ENCODE results near the gene GREM2.

The GREM2 gene

GRCh38 chr1:240611619-240612480, at the start of gene GREM2:
Gene GREM2, minus strand, starts transcription at chr1:240612155. Its CDS starts 118,680 bp downstream, at chr1:240493475.
- TF ChIP-seq, protein P1, sequence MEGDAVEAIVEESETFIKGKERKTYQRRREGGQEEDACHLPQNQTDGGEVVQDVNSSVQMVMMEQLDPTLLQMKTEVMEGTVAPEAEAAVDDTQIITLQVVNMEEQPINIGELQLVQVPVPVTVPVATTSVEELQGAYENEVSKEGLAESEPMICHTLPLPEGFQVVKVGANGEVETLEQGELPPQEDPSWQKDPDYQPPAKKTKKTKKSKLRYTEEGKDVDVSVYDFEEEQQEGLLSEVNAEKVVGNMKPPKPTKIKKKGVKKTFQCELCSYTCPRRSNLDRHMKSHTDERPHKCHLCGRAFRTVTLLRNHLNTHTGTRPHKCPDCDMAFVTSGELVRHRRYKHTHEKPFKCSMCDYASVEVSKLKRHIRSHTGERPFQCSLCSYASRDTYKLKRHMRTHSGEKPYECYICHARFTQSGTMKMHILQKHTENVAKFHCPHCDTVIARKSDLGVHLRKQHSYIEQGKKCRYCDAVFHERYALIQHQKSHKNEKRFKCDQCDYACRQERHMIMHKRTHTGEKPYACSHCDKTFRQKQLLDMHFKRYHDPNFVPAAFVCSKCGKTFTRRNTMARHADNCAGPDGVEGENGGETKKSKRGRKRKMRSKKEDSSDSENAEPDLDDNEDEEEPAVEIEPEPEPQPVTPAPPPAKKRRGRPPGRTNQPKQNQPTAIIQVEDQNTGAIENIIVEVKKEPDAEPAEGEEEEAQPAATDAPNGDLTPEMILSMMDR (conservative IDR thresholded peaks at IDR 0.05) = no peak
- no peak for TF ChIP-seq ZFX (IDR thresholded peaks at IDR 0.05)
- no peak within 1 kb of the TSS for H3K27ac ChIP-seq

DNA sequence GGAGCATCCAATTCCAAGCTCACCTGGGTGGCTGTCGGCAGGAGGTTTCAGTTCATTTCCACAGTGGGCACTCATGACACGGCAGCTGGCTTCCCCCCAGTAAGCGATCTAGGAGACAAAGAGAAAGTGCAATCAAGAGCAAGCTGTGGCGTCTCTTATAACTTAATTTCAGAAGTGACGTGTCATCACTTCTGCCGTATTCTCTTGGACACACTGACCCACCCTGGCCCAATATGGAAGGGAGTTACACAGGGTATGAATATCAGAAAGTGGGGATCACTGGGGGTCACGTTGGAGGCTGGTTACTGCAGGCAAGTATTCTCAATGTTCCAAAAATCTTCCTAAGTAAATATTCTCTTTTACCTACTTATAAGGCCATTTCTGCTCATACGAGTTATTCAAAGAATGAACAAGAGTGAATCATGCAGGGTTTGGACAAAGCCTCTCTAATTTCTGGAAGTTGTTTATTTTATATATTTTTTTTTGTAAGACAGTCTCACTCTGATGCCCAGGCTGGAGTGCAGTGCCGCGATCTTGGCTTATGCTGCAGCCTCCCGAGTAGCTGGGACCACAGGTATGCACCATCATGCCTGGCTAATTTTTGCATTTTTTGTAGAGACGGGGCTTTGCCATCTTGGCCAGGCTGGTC, 46.5 kb upstream of the GREM2 start:
- TF ChIP-seq ZFX (IDR thresholded peaks at IDR 0.05) = no peak
- TF ChIP-seq, protein P1 (conservative IDR thresholded peaks at IDR 0.05) = no peak
- no peak overlapping the region for H3K27ac ChIP-seq

- no peak for TF ChIP-seq ZFX (IDR thresholded peaks at IDR 0.05)
- TF ChIP-seq, protein P1 (conservative IDR thresholded peaks at IDR 0.05) = no peak
- H3K27ac ChIP-seq = no peak overlapping the region
Measured at GRCh38 chr1:240656531-240656930, 44.6 kb upstream of the GREM2 start.

- TF ChIP-seq, protein P1 (conservative IDR thresholded peaks at IDR 0.05) = no peak
- no peak for TF ChIP-seq ZFX (IDR thresholded peaks at IDR 0.05)
- no peak overlapping the region; the same call in 1 of the 2 replicates for H3K27ac ChIP-seq
Measured at GRCh38 chr1:240652961-240653409, 41.0 kb upstream of the GREM2 start.

DNA sequence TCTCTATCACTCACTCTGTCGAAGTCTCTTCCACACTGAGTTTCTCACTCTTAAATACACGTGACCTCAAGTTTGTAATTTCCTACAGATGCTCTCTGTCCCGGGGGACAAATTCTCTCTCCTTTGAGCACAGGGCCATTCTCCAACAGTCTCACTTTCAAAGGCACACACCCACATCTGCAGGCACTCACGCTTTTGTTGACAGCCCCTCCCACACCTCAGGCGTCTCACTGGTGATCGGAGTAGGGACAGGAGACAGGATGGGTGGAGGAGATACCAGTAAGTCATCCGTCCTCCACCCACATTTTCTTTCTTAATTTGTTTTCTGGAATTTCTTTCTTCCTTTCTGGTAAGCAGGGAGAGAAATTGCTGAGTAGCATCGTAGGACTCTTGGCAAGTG, 40.6 kb upstream of the GREM2 start:
- H3K27ac ChIP-seq = no peak overlapping the region; the same call in 1 of the 2 replicates
- TF ChIP-seq, protein P1 (conservative IDR thresholded peaks at IDR 0.05) = no peak
- TF ChIP-seq ZFX (IDR thresholded peaks at IDR 0.05) = no peak

GRCh38 chr1:240650877-240651276, 38.9 kb upstream of the GREM2 start:
- H3K27ac ChIP-seq = no peak overlapping the region
- TF ChIP-seq, protein P1 (conservative IDR thresholded peaks at IDR 0.05) = no peak
- no peak for TF ChIP-seq ZFX (IDR thresholded peaks at IDR 0.05)

All from C4-2B (cell line).